ENCODE data around the gene PLA2G2C.

PLA2G2C gene

GRCh38 chr1:20183035-20183434 lies 3.3 kb downstream of the PLA2G2C start:
- DNase-seq: no peak

GRCh38 chr1:20182415-20182814 lies 3.9 kb downstream of the PLA2G2C start:
- DNase-seq: no peak

GRCh38 chr1:20180844-20181207 lies 5.5 kb downstream of the PLA2G2C start:
- no peak for DNase-seq

DNA sequence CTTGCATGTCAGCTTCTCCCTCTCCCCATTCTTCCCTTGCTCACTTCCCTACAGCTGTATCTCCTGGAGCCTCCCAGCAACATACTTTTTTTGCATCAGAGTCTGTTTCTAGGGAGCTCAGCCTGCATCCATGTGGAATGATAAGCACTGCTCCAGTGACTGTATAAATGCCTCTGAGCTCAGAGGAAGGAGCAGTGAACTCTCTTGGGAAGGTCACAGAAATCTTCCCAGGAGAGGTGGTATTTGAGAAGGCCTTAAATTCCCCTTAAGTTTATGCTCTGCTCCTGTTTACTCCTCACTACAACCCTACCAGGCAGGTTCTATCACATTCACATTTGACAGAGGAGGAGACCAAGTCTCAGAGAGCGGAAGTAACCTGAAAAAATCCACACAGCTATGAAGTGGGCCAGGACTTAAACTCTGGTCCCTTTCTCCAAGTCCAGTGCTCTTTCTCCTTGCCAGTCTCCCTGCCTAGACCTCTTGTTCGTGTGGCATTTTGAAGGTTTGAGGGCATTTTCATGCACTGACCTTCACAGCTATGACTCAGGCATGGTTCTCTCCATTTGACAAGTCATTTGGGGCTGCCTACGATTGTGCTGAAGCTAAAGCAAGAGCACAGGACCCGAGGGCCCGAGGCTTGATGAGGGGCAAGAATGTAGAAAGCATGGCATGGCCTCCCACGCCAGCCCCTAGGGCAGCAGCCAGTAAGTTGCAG lies 6.0 kb downstream of the PLA2G2C start:
- no peak for DNase-seq

GRCh38 chr1:20179371-20180128 lies 6.8 kb downstream of the PLA2G2C start:
- no peak for DNase-seq

DNA sequence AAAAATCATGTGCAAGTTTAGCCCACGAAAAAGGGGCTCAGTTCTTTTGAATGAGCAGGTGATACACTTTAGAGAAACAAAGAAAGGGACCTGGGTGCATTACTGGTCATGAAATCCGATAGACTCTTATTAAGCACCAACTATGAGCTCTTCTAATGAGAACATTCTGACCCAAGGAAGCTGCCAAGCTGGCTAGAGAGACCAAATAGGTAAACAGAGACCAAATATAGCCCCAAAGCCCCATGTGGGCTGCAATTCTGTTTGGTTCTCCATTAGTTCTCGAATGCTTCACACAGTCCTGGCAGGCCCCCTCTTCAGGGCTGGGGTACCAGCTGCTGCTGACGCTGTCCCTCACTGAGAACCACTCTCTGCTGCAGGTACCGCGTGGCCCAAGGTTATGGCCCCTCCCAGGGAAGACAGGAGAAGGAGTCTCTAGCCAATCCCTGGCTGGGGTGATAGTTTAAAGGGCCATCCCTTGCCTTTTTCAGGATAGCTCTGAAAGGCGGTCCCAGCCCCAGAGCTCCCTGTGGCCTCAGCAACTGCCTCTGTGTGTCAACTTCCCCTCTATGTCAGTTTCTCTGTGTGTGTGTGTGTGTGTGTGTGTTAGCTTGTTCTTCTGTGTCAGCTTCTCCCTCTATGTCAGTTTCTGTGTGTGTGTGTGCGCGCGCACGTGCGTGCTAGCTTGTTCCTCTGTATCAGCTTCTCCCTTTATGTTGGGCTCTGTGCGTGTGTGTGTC lies 7.5 kb downstream of the PLA2G2C start:
- DNase-seq: no peak

GRCh38 chr1:20174937-20175666 lies 11.2 kb downstream of the PLA2G2C start:
- no peak for DNase-seq

DNA sequence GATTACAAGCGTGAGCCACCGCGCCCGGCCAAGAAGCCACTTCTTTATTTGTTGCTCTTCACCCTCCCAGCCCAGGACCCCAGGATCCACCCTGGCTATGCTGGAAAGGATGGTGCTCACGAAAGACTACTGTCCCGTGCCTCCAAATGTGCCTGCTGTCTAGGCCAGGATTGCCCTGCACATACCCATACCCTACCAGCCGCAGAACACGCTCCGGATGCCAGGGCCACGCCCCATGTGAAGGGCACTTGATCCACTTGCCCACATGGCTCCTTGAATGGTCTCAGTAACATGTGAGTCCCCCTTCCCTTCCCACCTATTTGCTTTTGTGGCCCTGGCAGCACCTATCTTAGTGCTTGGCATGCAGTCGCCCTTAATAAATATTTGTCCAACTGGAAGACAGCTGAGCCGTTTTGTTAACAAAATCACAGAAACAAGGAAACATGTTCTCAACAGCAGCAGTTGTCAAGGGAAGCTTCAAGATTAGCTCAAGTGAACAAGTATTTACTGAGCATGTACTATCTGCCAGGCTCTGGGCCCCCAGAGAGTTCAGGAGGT lies 14.2 kb downstream of the PLA2G2C start:
- DNase-seq: no peak

GRCh38 chr1:20169932-20170331 lies 16.4 kb downstream of the PLA2G2C start:
- DNase-seq: no peak

DNA sequence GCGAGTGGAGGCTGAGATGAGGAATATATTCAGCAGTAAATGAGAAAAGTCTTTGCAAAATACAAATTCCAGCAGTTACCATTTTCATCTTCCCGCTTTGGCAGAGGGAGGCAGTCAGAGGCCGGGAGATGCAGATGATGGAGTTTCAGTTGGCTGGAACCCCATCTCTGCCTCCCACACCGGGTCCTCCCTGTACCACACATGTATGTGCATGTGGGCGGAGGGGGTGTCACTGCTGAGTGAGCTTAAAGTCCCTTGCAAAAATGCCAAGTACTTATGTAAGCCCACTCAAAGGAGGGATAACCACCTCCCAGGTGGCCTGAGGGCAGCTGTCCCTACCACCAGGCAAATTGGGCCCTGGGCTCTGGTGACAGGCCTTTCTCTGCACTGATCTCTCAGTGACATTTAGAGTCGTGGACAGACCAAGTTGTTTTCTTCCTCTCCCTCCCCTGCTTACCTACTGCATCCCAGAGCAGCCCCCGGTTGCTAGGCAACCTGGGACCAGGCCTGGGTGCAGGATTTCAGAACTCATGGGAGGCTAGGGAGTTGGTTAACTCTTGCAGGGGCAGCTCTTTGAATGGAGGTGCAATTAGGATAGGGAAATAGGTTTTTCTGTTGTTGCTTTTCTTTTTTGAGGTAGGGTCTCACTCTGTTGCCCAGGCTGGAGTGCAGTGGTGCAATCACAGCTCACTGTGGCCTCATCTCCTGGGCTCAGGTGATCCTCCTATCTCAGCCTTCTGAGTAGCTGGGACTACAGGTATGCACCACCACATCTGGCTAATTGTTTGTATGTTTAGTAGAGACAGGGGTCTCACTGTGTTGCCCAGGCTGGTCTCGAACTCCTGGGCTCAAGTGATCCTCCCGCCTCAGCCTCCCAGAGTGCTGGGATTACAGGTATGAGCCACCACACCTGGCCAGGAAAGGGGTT lies 17.5 kb downstream of the PLA2G2C start:
- no peak for DNase-seq

DNA sequence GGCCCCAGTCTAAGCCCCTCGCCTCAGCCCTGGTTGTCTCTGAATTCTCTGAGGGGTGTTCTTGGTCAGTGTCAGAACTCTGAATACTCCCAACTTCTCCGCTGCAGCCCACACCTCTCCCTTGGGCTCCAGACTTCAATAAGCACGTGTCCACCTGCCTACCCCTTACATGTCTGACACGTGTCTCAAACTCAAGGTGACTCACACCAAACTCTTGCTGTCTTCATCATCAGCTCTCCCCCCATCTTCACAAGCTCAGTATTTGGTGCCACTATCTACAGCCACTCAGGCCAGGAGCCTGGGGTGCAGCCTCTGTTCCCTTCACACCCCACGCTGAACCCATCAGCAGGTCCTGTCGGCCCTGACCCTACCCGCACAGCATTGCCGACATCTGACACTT lies 19.2 kb downstream of the PLA2G2C start:
- no peak for DNase-seq

DNA sequence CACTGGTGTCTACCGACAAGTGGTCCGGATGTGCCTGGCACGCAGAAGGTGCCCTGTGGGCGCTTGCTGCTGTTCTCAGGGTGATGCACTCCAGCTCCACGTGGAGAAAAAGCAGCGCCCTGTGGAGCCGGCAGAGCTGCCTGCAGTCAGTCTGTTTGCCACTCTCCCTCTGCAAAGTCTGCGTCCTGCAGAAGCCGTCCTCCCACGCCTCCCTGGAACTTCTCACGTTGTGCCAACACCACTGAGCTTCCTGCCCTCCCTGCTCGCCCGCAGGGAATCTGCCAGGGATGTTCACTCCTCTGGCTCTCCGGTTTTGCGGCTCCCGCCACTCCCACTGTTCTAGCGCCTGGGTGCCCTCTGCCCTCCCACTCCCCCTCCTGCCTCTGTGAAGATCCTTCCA lies 20.3 kb downstream of the PLA2G2C start:
- DNase-seq: no peak

GRCh38 chr1:20165522-20165951 lies 20.8 kb downstream of the PLA2G2C start:
- DNase-seq: no peak

DNA sequence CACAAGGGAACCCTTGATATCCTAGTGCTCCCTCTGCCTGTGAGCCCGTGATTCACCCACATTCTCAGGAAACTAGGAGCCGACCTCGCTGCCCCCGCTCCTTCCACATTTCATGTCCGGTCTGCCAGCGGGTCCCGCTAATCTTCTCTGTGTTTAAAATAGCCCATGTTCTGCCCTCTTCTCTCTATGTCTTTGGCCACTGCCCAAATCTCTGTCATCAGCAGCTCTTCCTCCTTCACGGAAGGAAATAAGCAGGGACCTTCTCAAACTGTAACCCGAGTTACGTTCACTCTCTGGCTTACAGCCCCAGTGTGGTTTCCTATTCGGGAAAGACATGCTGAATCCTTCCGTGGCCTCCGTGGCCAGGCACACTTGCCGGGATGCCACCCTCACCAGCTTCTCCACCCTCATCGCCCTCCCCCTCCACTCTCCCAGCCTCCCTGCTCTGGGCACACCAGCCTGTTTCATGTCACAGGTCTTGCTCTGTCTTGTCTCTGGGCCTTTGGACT lies 21.6 kb downstream of the PLA2G2C start:
- DNase-seq: no peak

DNA sequence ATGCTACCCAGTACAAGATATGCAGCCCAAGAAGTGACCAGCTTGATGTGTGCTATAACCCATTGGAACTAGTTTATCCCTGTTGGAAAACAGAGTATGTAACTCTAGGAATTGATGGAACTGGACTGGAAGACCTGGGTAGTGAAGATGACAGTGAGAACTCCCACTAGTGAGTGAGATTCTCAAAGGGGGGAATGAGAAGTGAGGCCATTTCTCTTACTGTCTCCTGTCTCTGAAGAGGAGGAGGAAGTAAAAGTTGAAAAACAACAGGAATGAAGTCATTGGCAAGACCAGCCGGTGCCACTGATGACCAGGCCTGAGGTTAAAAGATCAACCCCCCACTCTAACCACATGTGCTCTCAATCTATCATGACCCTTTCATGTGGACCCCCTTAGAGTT lies 26.3 kb downstream of the PLA2G2C start:
- no peak for DNase-seq

GRCh38 chr1:20158358-20159070 lies 27.8 kb downstream of the PLA2G2C start:
- DNase-seq: no peak

- DNase-seq: no peak
Measured at GRCh38 chr1:20154301-20154831, 32.0 kb downstream of the PLA2G2C start.

DNA sequence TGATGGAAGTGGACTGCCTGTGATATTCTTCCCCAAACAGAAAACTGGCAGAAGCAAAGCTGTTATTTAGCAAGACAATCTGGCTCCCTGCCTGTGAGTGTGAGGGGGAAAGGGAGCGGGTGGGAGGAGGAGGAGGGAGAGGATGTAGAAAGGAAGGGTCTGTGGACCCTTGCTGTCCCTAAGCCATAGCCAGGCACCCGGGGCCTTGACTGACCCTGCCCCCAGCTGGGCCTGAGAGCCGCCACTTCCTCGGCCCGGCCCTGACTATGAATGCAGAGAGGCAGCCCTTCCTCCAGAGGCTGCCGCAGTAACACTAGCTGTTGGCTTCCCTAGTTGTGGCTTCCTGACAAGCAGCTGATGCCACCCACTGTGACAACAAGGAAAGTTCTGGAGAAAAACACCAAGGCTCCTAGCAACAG lies 33.3 kb downstream of the PLA2G2C start:
- no peak for DNase-seq

DNA sequence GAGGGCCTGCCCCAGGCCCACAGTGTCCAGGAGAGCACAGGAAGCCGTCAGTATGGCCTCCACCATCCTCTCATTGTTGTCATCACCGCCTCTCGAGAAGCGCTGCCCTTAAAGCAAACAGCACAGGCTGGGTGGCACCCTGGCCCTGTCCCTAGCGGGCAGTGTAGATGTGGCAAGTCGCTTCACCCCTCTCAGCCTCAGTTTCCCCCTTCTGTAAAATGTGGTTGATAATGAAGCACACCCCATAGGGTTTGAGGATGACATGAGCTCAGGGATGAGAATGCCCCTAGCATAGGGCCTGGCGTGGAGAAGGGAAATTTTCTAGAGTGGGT lies 33.8 kb downstream of the PLA2G2C start:
- no peak for DNase-seq

DNA sequence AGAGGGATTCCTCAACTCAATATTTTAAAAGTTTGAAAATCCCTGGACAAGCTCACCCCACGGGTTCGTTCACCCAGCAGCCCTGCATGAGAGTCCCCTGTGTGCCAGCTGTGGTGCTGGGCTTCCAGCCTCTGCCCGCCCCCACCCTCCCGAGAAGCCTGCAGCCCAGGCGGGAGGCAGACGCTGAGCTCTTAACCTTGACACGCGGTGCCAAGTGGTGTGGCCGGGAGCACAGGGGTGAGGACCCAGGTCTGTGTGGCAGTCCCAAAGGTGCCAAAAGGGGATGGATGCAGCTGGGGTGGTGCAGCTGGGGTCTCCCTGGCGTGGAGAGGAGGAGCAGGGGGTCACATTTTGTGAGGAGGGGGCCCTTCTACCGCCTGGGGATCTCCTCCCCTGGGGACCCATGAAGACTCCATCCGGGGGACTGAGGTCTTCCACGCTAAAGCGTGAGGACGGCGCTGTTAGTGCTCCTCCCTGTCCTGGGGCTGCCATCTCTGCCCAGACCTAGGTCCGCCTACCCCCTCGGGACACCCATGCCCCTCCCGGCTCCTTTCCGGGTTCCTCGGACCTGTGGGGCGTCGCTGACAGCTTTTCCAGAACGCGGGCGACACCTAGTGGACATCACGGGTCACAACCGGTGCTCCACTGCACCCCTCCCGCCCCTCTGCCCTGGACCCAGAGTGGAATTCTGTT lies 34.3 kb downstream of the PLA2G2C start:
- DNase-seq: peak; percentile 13 to 18
